Immature natural killer cell (primary cell): ENCODE data around the gene PRKCSH. TPM values are rescaled to one million over a fixed set of nuclear protein-coding genes. Genes with fewer than 3 reads are reported as not detected.
A peak's percentile ranks its signal among the peaks of the same experiment; 100 is the strongest.

Source experiments
- DNase-seq, 3 donors: peaks; one replicate each; pipeline ENCODE4 v3.0.0; 2022; ENCODE audit warnings: mixed read lengths in 1 of 3
- H3K27ac Mint-ChIP-seq, 6 donors: one replicate each; pipeline ENCODE4 v1.8.0; 2020; ENCODE audit warnings: mixed read lengths in 6 of 6, mild to moderate bottlenecking in 5 of 6, inconsistent platforms in 4 of 6, moderate library complexity in 3 of 6
- H3K27me3 Mint-ChIP-seq, 3 donors: one replicate each; pipeline ENCODE4 v1.8.0; 2020 to 2021; ENCODE audit warnings: low read depth in 3 of 3, mild to moderate bottlenecking in 3 of 3, mixed read lengths in 3 of 3, moderate library complexity in 3 of 3, inconsistent platforms in 1 of 3
- H3K36me3 Mint-ChIP-seq, 3 donors: one replicate each; pipeline ENCODE4 v1.8.0; 2020; ENCODE audit warnings: mixed read lengths in 3 of 3, inconsistent platforms in 2 of 3, mild to moderate bottlenecking in 2 of 3
- H3K4me1 Mint-ChIP-seq, 2 donors: one replicate each; pipeline ENCODE4 v1.8.0; 2020; ENCODE audit warnings: inconsistent platforms in 2 of 2, mild to moderate bottlenecking in 2 of 2, mixed read lengths in 2 of 2, moderate library complexity in 1 of 2
- H3K4me3 Mint-ChIP-seq, 5 donors: one replicate each; pipeline ENCODE4 v1.8.0; 2020; ENCODE audit warnings: mild to moderate bottlenecking in 5 of 5, mixed read lengths in 5 of 5, inconsistent platforms in 3 of 5, moderate library complexity in 3 of 5
- H3K9me3 Mint-ChIP-seq, 6 donors: one replicate each; pipeline ENCODE4 v1.8.0; 2020; ENCODE audit warnings: mild to moderate bottlenecking in 6 of 6, mixed read lengths in 6 of 6, inconsistent platforms in 4 of 6, moderate library complexity in 3 of 6
- polyA plus RNA-seq, 3 donors: library from polyadenylated mRNA; unstranded; fragments of 300-500 nt; fragmentation: Illumina TruSeq; gene quantifications; one replicate each; pipeline ENCODE4 v1.2.3, GENCODE V29; 2021

The PRKCSH gene
- polyA plus RNA-seq, 3 donors from 2014 or later, result 13.7 to 75.6 (median 28.4) TPM

DNA sequence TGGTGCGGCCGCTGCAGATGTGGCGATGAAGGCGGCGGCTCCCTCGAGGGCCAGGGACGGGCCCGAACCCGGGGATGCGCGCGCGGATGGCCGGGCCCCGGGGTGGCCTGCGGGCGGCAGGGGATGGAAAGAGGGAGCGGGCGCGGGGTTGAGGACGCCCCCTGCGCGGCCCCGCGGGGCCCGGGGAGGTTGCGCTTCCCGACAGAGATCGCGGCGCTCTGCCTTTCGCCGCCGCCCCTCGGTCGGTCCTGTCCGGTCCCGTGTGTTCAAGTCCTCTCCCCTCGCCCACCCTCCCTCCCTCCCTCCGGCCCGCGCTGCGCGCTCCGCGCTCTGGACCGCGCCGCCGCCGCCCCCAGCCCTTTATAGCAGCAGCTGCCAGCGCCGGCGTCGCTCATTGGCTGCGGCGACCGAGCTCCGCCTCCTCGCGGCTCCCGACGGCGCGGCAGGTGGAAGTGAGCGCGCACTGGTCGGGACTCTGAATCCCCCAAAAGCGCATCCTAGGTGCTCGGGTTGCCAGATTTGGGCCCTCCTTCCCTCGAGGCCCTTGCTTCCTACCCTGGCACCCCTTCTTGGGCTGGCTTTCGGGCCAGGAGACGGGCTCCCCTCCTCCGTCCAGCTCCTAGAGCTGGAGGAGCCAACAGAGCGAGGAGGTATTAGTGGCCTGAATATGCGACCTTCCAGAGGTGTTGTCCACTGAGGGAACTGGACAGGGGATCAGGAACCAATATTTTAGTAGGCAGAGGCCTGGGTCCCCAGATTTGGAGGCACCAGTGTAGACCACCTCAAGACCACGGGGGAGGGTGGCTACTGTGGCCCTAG is 45.5 kb downstream of the PRKCSH start, which contains the start of gene ELAVL3:
Gene ELAVL3 (minus strand): TSS at position 332 of the 819 bp plus-strand sequence. CDS start 438 bp downstream, outside the sequence.
- H3K27ac Mint-ChIP-seq, result peak within 1 kb of the TSS in 1 of 6 donors; percentile 55
- peaks cover 16 to 21% (median 19%) of the 10 kb centered on the region in 3 donors for H3K27me3 Mint-ChIP-seq
- peaks cover 21% of the 10 kb centered on the region in 2 donors for H3K4me1 Mint-ChIP-seq
- peaks cover 0 to 7% (median 0%) of the 10 kb centered on the region in 3 donors for H3K36me3 Mint-ChIP-seq
- peak within 1 kb of the TSS; percentile 47 to 79 (median 70) for H3K4me3 Mint-ChIP-seq
- no peaks in the 10 kb centered on the region for H3K9me3 Mint-ChIP-seq
- no peak for DNase-seq

DNA sequence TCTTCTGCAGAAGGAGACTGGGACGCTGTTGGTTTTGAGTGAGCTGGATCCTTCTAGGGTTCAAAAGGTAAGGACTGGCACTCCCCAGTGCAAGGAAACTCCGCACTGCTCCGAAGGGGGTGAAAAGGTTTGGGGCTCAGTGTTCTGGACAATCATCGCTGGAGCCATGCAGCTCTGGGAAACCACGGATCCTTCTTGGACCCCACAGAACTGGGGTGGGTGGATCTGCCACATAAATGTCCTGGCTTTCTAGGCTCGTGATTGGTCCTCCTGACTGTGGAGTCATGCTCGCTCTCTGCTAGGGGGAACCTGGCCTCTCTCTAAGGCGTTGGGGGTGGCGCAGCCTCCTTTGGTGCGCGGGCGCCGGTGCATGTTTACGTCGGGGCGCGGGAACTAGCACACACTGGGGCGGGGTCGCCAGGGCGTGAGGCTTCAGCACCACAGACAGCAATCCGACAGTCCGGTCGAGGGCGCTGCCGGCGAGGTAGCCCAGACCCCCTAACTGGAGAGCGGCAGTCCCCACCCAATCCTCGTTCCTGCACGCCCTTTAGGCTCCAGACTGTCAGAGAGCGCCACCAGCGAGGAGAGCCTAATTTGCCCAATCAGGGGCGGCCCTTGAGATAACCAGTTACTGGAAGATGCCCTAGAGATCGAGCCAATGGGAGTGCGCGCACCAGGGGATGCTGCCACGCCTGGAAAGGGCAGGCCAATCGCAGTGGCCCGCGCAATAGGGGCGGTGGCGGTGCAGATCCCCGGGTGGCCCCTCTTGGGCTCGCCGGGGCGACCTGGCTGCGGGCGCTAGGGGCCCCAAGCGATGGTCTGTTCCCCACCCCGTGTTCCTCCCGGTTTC is 46.3 kb downstream of the PRKCSH start:
- peaks cover 21% of the 10 kb centered on the region in 2 donors for H3K4me1 Mint-ChIP-seq
- H3K27ac Mint-ChIP-seq, result peak overlapping the region in 1 of 6 donors; percentile 55
- DNase-seq, result peak in 2 of 3 donors; percentile 46 to 50
- H3K4me3 Mint-ChIP-seq, result peak overlapping the region; percentile 47 to 79 (median 70)
- H3K27me3 Mint-ChIP-seq, result peaks cover 16 to 21% (median 19%) of the 10 kb centered on the region in 3 donors
- peaks cover 0 to 7% (median 0%) of the 10 kb centered on the region in 3 donors for H3K36me3 Mint-ChIP-seq
- H3K9me3 Mint-ChIP-seq, result no peaks in the 10 kb centered on the region

DNA sequence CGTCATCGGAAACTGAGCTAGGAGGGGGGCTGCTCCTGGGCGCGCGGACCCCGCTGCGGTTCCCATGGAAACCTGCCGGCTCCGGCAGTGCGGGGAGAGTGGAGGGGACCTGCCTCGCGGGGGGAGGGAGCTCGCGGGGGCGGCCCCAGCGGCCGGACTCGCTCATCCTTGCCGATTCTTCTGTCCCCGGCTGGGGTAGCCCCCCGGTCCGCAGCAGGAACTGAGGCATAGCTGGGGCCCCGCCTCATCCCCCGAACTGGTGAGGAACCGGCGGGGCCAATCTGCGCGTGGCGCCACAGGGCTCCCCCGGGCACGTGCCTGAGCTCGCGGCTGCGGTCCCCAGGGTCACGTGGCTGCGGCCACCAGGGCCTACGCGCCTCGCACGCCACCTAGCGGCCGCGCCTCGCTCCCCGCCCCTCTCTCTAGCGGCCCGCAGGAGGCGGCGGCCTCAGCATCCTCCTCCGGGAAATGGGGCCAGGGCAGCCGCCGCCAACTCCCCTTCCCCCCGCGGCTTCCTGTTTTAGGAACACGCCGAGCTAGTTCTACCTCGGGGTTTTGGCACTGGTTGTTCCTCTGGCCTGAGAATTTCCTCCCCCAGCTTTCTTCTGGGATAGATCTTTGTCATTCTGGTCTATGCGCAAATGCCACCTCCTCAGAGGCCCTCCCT is 47.1 kb downstream of the PRKCSH start:
- DNase-seq, result peak; percentile 85 to 87 (median 85)
- Mint-ChIP-seq H3K36me3 (peaks cover 0 to 7% (median 0%) of the 10 kb centered on the region in 3 donors), H3K27ac (peak overlapping the region in 3 of 6 donors; percentile 13 to 74 (median 65)), H3K4me3 (peak overlapping the region; percentile 45 to 79 (median 70)), H3K4me1 (peaks cover 21% of the 10 kb centered on the region in 2 donors), H3K9me3 (no peaks in the 10 kb centered on the region), H3K27me3 (peaks cover 16 to 21% (median 18%) of the 10 kb centered on the region in 3 donors)

DNA sequence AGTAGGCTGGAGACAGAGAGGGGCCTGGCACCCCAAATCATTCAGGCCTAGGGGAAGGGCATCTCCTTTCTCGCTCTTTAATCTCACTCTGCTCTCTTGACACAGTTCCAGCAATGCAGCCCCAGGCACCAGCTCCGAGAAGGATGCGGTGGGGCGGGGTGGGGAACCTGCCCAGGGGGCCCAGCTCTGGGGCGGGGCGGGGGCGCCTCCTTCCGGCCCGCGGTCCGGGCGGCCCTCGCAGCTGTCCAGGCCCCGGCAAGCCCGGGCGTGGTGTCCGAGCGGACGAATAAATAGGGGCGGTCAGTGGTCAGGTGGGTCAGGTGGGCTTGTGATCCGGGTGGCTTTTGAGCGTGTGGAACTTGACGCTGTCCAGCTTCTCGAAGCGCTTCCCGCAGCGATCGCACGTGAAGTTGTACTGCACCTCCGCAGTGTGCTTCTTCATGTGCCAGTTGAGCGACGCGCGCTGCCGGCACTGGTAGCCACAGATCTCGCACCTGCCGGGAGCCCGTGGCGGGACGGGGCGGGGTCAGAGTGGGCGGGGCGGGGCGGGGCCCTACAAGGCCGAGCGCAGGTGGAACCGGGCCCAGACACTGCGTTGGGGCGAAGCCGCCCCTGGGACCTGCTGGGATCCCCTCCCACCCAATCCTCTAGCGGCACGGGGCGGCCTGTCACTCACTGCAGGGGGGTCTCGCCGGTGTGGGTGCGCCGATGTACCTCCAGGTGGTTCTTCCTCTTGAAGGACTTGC is 48.1 kb downstream of the PRKCSH start:
- Mint-ChIP-seq H3K4me1 (peaks cover 21% of the 10 kb centered on the region in 2 donors), H3K36me3 (peaks cover 0 to 7% (median 0%) of the 10 kb centered on the region in 3 donors), H3K4me3 (no peak overlapping the region), H3K9me3 (no peaks in the 10 kb centered on the region), H3K27me3 (peaks cover 13 to 19% (median 16%) of the 10 kb centered on the region in 3 donors), H3K27ac (no peak overlapping the region)
- no peak for DNase-seq

DNA sequence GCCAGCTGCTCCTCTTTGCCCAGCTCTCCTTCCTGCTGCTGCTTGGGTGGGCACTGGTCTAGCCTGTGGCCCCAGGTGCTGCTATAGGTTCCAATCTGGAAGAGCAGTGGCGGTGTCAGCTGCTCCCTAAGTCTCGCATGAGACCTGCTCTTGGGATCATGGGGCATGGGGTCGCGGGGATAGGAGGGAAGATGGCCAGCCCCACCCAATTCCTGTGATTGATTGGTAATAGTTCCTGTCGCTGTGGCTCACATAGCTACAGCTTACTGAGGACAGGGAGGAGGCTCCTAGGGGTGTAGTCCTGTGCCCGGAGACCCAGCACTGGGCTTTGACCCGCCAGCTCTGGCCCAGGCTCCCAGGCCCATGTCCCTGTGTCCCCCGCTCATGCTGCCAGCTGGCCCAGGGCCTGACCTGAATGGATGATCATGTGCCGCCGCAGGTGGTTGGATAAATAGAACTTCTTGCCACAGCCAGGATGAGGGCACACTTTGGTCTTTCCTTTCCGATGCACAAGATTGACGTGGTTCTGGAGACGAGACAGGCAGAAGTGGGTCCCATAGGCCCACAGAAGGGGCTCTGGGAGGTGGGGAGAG is 49.9 kb downstream of the PRKCSH start:
- H3K36me3 Mint-ChIP-seq, result peaks cover 0 to 7% (median 0%) of the 10 kb centered on the region in 3 donors
- H3K4me3 Mint-ChIP-seq, result peak overlapping the region in 1 of 5 donors; percentile 33
- no peak overlapping the region for H3K27ac Mint-ChIP-seq
- peaks cover 16 to 21% of the 10 kb centered on the region in 2 donors for H3K4me1 Mint-ChIP-seq
- H3K27me3 Mint-ChIP-seq, result peaks cover 7 to 12% (median 10%) of the 10 kb centered on the region in 3 donors
- no peak for DNase-seq
- no peaks in the 10 kb centered on the region for H3K9me3 Mint-ChIP-seq

DNA sequence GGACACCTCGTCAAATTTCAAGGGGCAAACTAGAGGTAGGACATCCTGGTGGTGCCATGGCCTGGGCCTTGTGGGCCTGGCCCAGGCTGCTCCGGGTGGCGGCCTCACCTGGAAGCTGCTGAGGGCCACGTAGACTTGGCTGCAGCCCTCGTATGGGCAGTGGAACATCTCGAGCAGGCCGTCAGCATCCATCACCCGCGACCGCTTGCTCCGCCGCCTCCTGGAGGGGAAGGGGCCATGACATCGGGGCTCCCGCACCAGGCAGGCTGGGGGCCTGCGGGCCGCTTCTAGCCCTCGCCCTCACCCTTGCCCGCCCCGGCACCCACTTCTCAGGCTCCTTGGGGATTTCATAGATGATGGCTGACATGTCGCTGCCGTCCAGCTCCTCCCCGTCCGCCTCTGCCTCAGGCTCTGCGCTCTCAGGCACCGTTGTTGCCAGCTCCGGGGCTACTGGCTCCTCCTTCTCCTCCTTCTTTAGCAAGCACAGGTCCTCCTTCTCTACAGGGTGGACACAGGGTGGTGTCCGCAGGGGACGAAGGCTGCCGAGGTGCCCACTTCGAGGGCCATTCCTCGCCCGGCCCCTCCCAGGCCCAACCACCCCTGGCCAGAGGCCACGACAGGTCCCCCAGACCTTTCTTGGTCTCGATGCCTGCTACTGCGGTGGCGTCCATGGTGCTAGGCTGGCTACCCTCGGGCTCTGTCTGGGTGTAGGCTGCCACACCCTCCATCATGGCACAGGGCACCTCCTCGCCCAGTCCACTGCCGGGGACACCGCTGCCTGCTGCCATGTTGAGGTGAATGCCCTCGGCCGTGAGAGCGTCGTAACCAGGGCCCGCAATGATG is 51.4 kb downstream of the PRKCSH start:
- H3K9me3 Mint-ChIP-seq, result no peaks in the 10 kb centered on the region
- H3K27ac Mint-ChIP-seq, result no peak overlapping the region
- DNase-seq, result no peak
- peaks cover 10 to 13% of the 10 kb centered on the region in 2 donors for H3K4me1 Mint-ChIP-seq
- peaks cover 0 to 11% (median 0%) of the 10 kb centered on the region in 3 donors for H3K36me3 Mint-ChIP-seq
- no peak overlapping the region for H3K4me3 Mint-ChIP-seq
- H3K27me3 Mint-ChIP-seq, result peaks cover 2 to 7% (median 4%) of the 10 kb centered on the region in 3 donors

DNA sequence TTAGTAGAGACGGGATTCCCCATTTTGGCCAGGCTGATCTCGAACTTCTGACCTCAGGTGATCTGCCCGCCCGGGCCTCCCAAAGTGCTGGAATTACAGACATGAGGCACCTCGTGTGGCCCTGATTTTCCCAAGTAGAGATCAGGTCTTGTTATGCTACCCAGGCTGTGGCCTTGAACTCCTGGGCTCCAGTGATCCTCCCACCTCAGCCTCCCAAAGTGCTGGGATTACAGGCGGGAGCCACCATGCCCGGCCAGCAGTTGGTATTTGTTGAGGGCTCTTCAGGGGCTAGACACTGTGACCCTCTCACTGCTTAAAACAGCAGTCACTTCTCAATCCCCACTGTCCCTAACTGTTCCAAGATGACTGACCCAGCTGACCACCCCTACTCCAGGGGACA is 53.9 kb downstream of the PRKCSH start:
- Mint-ChIP-seq H3K27ac (no peak overlapping the region), H3K36me3 (peaks cover 0 to 11% (median 0%) of the 10 kb centered on the region in 3 donors), H3K4me3 (no peak overlapping the region), H3K4me1 (peaks cover 0 to 2% of the 10 kb centered on the region in 2 donors), H3K9me3 (no peaks in the 10 kb centered on the region), H3K27me3 (no peaks in the 10 kb centered on the region)
- DNase-seq, result no peak

DNA sequence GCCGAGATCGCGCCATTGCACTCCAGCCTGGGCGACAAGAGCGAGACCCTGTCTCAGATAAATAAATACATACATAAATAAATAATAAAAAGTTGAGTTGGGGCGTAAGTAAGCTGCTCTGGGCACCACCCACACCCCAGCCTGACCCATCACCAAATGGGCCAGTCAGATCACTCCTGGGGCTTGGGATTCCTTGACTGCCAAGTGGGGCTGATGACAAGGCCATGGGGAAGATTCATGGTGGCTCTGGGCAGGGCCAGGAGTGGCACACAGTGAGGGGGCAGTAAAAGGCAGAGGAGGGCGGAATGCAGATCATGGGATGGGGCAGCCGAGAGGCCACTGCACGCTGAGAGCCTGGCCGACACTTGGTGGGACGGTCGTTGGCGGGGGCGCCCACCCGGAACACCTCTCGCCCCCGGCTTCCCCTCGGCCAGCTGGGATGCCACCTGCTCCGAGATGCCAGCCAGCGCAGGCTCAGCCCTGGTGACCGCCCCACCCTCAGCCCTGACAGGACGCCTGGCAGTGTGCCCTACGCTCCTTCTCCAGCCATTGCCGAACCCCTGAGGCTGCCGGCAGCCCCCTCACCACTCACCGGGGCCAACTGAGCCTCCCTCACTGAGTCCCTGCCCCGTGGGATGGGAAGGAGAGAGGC is 59.3 kb downstream of the PRKCSH start:
- no peak for DNase-seq
- Mint-ChIP-seq H3K4me1 (peaks cover 0 to 2% of the 10 kb centered on the region in 2 donors), H3K27me3 (no peaks in the 10 kb centered on the region), H3K36me3 (peaks cover 0 to 7% (median under 1%) of the 10 kb centered on the region in 3 donors), H3K27ac (no peak overlapping the region), H3K9me3 (no peaks in the 10 kb centered on the region), H3K4me3 (no peak overlapping the region)

DNA sequence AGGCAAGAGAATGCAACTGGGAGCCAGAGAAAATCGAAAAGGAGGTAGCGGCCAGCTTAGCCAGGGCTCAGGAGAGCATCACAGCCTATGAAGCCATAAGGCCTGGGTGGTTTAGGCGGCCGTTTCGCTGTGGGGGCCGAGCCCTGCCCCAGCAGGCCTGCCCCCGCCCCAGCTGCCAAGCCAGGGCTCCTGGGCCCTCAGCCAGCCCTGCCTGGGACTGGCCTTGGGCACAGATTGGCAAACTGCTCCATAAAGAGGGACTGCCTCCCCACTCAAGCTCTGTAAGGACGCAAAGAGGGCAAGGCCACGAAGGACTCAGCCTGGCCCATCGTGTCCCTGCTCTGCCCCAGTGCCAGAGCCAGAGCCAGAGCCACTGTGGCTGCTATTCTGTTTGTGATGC is 60.0 kb downstream of the PRKCSH start:
- no peak for DNase-seq

DNA sequence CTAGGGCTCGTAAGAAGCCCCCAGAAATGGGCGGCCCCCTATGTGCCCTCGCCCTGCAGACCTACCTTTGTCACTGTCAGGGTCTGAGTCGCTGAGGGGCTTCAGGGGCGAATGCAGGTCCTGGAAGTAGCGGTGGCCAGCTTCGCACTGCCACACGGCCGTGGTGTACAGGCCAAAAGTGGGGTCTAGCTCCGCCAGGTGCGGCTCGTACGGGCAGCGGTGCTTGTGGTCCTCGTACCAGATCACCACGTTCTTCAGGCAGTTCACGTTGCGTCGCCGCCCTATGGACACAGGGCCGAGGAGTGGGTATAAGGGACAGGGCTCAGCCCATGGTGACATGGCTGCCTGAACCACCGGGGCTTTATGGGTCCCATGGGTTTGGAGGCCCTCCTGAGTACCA is 60.5 kb downstream of the PRKCSH start:
- H3K4me3 Mint-ChIP-seq, result no peak overlapping the region
- peaks cover 0 to 5% of the 10 kb centered on the region in 2 donors for H3K4me1 Mint-ChIP-seq
- H3K27ac Mint-ChIP-seq, result no peak overlapping the region
- H3K9me3 Mint-ChIP-seq, result no peaks in the 10 kb centered on the region
- peaks cover 0 to 9% (median 4%) of the 10 kb centered on the region in 3 donors for H3K36me3 Mint-ChIP-seq
- no peak for DNase-seq
- no peaks in the 10 kb centered on the region for H3K27me3 Mint-ChIP-seq

More for the DNA sequence above, 60.0 kb downstream of the PRKCSH start:
- Mint-ChIP-seq H3K9me3 (no peaks in the 10 kb centered on the region), H3K4me1 (peaks cover 0 to 6% of the 10 kb centered on the region in 2 donors), H3K27me3 (no peaks in the 10 kb centered on the region), H3K36me3 (peaks cover 0 to 10% (median 4%) of the 10 kb centered on the region in 3 donors), H3K4me3 (no peak overlapping the region), H3K27ac (no peak overlapping the region)

DNA sequence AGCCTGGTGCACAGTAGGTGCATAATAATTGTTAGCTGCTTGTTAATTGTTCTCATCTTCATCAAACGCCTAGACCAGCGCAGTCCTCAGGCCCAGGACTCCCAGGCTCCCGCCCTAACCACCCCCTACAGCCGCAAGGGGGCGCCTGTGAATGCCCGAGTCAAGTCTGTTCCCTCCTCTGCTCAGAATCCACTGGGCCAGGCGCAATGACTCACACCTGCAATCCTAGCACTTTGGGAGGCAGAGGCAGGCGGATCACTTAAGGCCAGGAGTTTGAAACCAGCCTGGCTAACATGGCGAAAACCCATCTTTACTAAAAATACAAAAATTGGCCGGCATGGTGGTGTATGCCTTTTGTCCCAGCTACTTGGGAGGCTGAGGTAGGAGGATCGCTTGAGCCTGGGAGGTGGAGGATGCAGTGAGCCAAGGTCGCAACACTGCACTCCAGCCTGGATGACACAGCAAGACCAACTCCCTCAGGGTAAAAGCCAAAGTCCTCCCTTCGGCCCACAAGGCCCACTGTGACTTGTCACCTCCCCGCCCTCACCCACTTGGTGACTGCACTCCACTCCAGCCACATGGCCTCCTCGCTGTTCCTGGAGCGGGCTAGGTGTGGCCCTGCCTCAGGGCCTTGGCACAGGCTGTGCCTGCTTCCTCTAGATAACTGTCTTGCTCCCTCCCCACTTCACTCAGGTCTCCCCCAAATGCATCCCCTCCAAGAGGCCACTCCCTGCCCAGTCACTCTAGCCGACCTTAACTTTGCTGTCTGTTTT is 61.1 kb downstream of the PRKCSH start:
- H3K36me3 Mint-ChIP-seq, result peaks cover 0 to 7% (median 6%) of the 10 kb centered on the region in 3 donors
- H3K27ac Mint-ChIP-seq, result no peak overlapping the region
- H3K27me3 Mint-ChIP-seq, result peaks cover 0 to 2% (median 0%) of the 10 kb centered on the region in 3 donors
- no peaks in the 10 kb centered on the region for H3K9me3 Mint-ChIP-seq
- H3K4me1 Mint-ChIP-seq, result peaks cover 0 to 6% of the 10 kb centered on the region in 2 donors
- peak; percentile 25 to 49 (median 30) for DNase-seq
- H3K4me3 Mint-ChIP-seq, result no peak overlapping the region
